Left lung (tissue), 10 donors: Measurements from ENCODE around the gene STAM. TPM values are rescaled to one million over a fixed set of nuclear protein-coding genes. Genes with fewer than 3 reads are reported as not detected.

Source experiments
- ATAC-seq: fragments of 200-7000 bp; cut with Tn5 transposase; one replicate; pipeline ENCODE4 v1.9.1; 2020; ENCODE audit warnings: moderate library complexity
- DNase-seq, 4 donors: peaks; one replicate each; pipeline ENCODE4 v3.0.0-alpha.2; 2013 to 2020
- H3K27ac ChIP-seq, 2 donors: fragments of 200-600 bp; sonication (generic) in 1 of 2; one replicate each; pipeline versions ENCODE4 v1.5.0 to v1.8.0; 2020 to 2021
- H3K27me3 ChIP-seq, 2 donors: fragments of 200-600 bp; sonication (generic) in 1 of 2; one replicate each; pipeline versions ENCODE4 v1.5.0 to v1.8.0; 2020 to 2021
- H3K36me3 ChIP-seq, 2 donors: fragments of 200-600 bp; sonication (generic) in 1 of 2; one replicate each; pipeline versions ENCODE4 v1.5.0 to v1.8.0; 2020 to 2021
- H3K4me1 ChIP-seq, 2 donors: fragments of 200-600 bp; one replicate each; pipeline ENCODE4 v1.8.0; 2021
- H3K4me3 ChIP-seq, 2 donors: fragments of 200-600 bp; sonication (generic) in 1 of 2; one replicate each; pipeline versions ENCODE4 v1.5.0 to v1.8.0; 2020 to 2021; ENCODE audit warnings: mild to moderate bottlenecking in 1 of 2
- H3K9me3 ChIP-seq, 2 donors: fragments of 200-600 bp; sonication (generic) in 1 of 2; one replicate each; pipeline versions ENCODE4 v1.5.0 to v1.8.0; 2020 to 2021
- CTCF ChIP-seq, 2 donors: fragments of 200-600 bp; sonication (generic) in 1 of 2; IDR thresholded peaks; one replicate each; pipeline versions ENCODE4 v1.5.0 to v1.8.0; 2021; ENCODE audit warnings: antibody characterized with exemption in 2 of 2
- intact Hi-C, 2 donors: fragments of 100-400 bp; cut with DNase I; formaldehyde crosslinking; loops; one replicate each; pipeline versions ENCODE4 v1.11.2 to v1.14.2; 2022
- polyA plus RNA-seq, 6 donors: library from polyadenylated mRNA; unstranded; fragments of 120-200 nt; gene quantifications; one replicate each; pipeline ENCODE4 v1.2.1, GENCODE V29; 2013; ENCODE audit not compliant: insufficient read length in 6 of 6
- total RNA-seq, 2 donors: library from RNA; stranded (reverse); fragmentation: NEBNext Ultra II Directional; extraction: Animal tissue kit (Norgen Biotek cat#: 25700); gene quantifications; one replicate each; pipeline ENCODE4 v1.2.1, GENCODE V29; 2021
- donor health status: DM: no; HTN: yes; CAD: no.
- donor health status: DM: no; HTN: no; CAD: no.

The STAM gene
- total and polyA plus RNA-seq, 8 donors = 33.4 to 42.3 (median 37.8) TPM

GRCh38 chr10:17731331-17732020 lies 87.5 kb downstream of the STAM start:
- DNase-seq (no peak), ATAC-seq (no peak)
- intact Hi-C loops = loop anchor here in 1 of 2 donors (10.0 kb wide), 1 partner anchor 117 kb away; the partner anchor contains the start of gene HACD1
- no peaks in the 10 kb centered on the region for H3K9me3 ChIP-seq
- H3K4me3 ChIP-seq = no peak overlapping the region
- H3K27me3 ChIP-seq = no peaks in the 10 kb centered on the region
- H3K27ac ChIP-seq = no peak overlapping the region
- no peak for TF ChIP-seq CTCF (IDR thresholded peaks at IDR 0.05)
- H3K36me3 ChIP-seq = no peaks in the 10 kb centered on the region
- H3K4me1 ChIP-seq = peaks cover 0 to 9% of the 10 kb centered on the region in 2 donors

- no peak overlapping the region for H3K4me3 ChIP-seq
- no peak overlapping the region for H3K27ac ChIP-seq
- intact Hi-C loops = loop anchor here in 1 of 2 donors (10.0 kb wide), 1 partner anchor 119 kb away; the partner anchor contains the start of gene HACD1
- H3K9me3 ChIP-seq = no peaks in the 10 kb centered on the region
- no peak for DNase-seq
- ATAC-seq = no peak
- no peaks in the 10 kb centered on the region for H3K27me3 ChIP-seq
- no peak for TF ChIP-seq CTCF (IDR thresholded peaks at IDR 0.05)
- no peaks in the 10 kb centered on the region for H3K36me3 ChIP-seq
- peaks cover 0 to 9% of the 10 kb centered on the region in 2 donors for H3K4me1 ChIP-seq
These were observed 89.7 kb downstream of the STAM start for GRCh38 chr10:17733620-17734019.

GRCh38 chr10:17734432-17735080 lies 90.6 kb downstream of the STAM start:
- no peak for TF ChIP-seq CTCF (IDR thresholded peaks at IDR 0.05)
- DNase-seq = no peak
- peaks cover 0 to 9% of the 10 kb centered on the region in 2 donors for H3K4me1 ChIP-seq
- no peak for ATAC-seq
- intact Hi-C loops = loop anchor here in 1 of 2 donors (10.0 kb wide), 1 partner anchor 120 kb away; the partner anchor contains the start of gene HACD1
- no peaks in the 10 kb centered on the region for H3K27me3 ChIP-seq
- no peak overlapping the region for H3K27ac ChIP-seq
- no peaks in the 10 kb centered on the region for H3K36me3 ChIP-seq
- H3K4me3 ChIP-seq = no peak overlapping the region
- no peaks in the 10 kb centered on the region for H3K9me3 ChIP-seq

- Histone ChIP-seq H3K4me1 (peaks cover 0 to 9% of the 10 kb centered on the region in 2 donors), H3K4me3 (no peak overlapping the region), H3K27ac (no peak overlapping the region), H3K27me3 (no peaks in the 10 kb centered on the region), H3K9me3 (no peaks in the 10 kb centered on the region), H3K36me3 (no peaks in the 10 kb centered on the region)
- ATAC-seq (peak; percentile 53), DNase-seq (no peak)
- intact Hi-C loops = loop anchor here in 1 of 2 donors (10.0 kb wide), 1 partner anchor 121 kb away; the partner anchor contains the start of gene HACD1
- TF ChIP-seq CTCF (IDR thresholded peaks at IDR 0.05) = no peak
These were observed 91.4 kb downstream of the STAM start for GRCh38 chr10:17735166-17735941.
